Chondrocyte (in vitro differentiated cells): ENCODE data around the gene TBX1. TPM values are rescaled to one million over a fixed set of nuclear protein-coding genes. Genes with fewer than 3 reads are reported as not detected.

Experiments
- DNase-seq: peaks from one replicate; pipeline ENCODE4 v3.0.0; 2021; ENCODE audit warnings: mixed read lengths, low spot score
- H3K27ac Mint-ChIP-seq: one replicate; pipeline ENCODE4 v1.8.0; 2021; ENCODE audit warnings: mild to moderate bottlenecking, moderate library complexity, mixed read lengths; ENCODE audit not compliant: unreplicated experiment
- H3K27me3 Mint-ChIP-seq: 2 replicates; pipeline ENCODE4 v1.8.0; 2021; ENCODE audit warnings: low read depth, mixed read lengths
- H3K36me3 Mint-ChIP-seq: 2 replicates; pipeline ENCODE4 v1.8.0; 2021; ENCODE audit warnings: low read depth, mixed read lengths
- H3K4me1 Mint-ChIP-seq: 2 replicates; pipeline ENCODE4 v1.8.0; 2021; ENCODE audit warnings: low read depth, mild to moderate bottlenecking, mixed read lengths
- H3K4me3 Mint-ChIP-seq: one replicate; pipeline ENCODE4 v1.8.0; 2021; ENCODE audit warnings: mild to moderate bottlenecking, moderate library complexity, mixed read lengths; ENCODE audit not compliant: unreplicated experiment
- H3K9me3 Mint-ChIP-seq: 2 replicates; pipeline ENCODE4 v1.8.0; 2021; ENCODE audit warnings: low read depth, mixed read lengths
- total RNA-seq: library from RNA; stranded (reverse); gene quantifications from 3 replicates; pipeline ENCODE4 v1.2.1, GENCODE V29; 2021
- TF ChIP-seq, protein P1 (sequence below): fragments of 200-600 bp; sonication (generic); IDR thresholded peaks from 2 replicates; pipeline ENCODE4 v1.5.0; 2021; ENCODE audit warnings: antibody characterized with exemption, mild to moderate bottlenecking, moderate library complexity

Gene TBX1
- total RNA-seq, 1 donor from 2014 or later = not detected

DNA sequence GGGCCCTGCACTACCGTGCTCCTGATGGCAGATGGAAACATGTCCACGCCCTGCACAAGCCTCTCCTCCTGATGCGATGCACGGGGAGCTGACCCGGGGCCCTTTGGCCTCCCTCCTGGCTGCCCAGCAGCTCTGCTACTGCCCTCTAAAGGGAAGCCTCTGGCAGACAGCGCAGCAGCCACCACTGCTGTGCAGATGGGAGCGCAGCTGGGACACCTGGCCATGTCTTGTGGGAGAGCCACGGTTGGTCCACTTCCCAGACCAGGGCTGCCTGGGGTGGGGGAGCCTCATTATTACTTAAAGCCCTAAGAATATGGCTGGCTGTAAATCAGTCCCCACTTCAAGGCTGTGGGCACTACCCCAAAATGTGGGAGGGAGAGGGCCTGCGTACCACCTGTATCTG lies 38.3 kb downstream of the TBX1 start:
- Mint-ChIP-seq H3K27me3 (no peaks in the 10 kb centered on the region), H3K36me3 (peaks cover 3% of the 10 kb centered on the region), H3K9me3 (no peaks in the 10 kb centered on the region), H3K4me3 (no peak overlapping the region), H3K27ac (no peak overlapping the region), H3K4me1 (peaks cover 9% of the 10 kb centered on the region)
- TF ChIP-seq, protein P1, sequence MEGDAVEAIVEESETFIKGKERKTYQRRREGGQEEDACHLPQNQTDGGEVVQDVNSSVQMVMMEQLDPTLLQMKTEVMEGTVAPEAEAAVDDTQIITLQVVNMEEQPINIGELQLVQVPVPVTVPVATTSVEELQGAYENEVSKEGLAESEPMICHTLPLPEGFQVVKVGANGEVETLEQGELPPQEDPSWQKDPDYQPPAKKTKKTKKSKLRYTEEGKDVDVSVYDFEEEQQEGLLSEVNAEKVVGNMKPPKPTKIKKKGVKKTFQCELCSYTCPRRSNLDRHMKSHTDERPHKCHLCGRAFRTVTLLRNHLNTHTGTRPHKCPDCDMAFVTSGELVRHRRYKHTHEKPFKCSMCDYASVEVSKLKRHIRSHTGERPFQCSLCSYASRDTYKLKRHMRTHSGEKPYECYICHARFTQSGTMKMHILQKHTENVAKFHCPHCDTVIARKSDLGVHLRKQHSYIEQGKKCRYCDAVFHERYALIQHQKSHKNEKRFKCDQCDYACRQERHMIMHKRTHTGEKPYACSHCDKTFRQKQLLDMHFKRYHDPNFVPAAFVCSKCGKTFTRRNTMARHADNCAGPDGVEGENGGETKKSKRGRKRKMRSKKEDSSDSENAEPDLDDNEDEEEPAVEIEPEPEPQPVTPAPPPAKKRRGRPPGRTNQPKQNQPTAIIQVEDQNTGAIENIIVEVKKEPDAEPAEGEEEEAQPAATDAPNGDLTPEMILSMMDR = no peak
- DNase-seq = peak; percentile 81

DNA sequence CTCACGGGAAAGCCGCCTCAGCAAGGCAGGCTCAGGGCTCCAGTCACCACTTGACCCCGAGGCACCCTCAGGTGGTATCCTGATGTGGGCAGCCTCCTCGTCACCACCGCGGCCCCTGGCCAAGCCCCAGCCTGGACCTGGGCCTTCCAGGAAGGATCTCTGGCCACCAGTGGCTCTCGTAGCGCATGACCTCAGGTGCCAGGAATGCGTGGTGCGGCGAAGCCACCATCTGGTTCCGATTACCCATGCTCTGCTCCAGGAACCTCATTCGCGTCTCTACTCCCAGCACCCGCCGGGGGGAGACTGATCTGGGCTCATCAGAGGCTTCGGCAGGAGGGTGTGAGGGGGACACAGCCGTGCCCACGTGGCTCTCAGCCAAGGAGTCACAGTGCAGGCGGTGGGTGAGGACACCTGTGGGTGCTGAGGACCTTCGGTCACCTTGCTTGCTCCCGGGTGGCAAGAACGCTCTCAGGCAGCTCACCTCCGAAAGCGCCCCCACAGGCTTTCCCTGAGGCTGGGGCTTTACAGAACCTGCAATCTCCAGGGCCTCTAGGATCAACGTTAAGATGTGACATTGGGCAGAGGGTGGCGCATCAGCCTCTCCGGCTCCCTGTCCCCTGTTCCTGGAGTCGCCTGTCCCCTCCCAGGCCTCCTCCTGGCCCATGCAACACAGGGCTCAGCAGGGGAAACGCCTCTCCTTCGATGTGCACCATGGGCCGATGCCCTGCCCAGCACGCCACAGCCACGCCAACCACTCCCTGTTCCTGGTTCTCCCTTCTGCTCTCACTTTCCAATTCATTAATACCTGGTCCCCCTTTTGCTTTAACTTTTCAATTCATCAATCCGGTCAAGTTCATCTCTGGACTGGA lies 39.0 kb downstream of the TBX1 start:
- Mint-ChIP-seq H3K36me3 (peaks cover 3% of the 10 kb centered on the region), H3K9me3 (no peaks in the 10 kb centered on the region), H3K4me3 (no peak overlapping the region), H3K27ac (no peak overlapping the region), H3K27me3 (no peaks in the 10 kb centered on the region), H3K4me1 (peaks cover 9% of the 10 kb centered on the region)
- TF ChIP-seq, protein P1 = peak; percentile 42
- peak; percentile 92 for DNase-seq

DNA sequence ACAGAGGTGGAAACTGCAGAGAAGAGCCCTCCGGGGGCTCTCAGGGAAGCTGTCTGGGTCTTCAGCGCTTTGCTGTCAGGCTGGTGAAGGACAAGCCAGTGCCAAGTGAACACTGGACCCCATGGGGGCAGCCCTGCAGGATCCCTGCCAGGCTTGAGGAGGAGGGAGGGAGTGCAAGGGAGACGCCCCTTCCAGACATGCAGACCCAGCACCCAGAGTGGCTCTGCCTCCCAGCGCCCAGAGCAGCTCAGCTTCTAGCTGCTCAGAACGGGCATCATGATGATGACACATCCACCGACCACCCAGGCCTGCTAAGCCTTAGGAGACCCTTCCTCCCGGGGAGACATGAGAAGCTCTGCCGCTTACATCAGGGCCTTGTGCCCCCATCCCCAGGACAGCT lies 39.7 kb downstream of the TBX1 start:
- Mint-ChIP-seq H3K4me1 (peaks cover 9% of the 10 kb centered on the region), H3K4me3 (no peak overlapping the region), H3K27me3 (no peaks in the 10 kb centered on the region), H3K27ac (no peak overlapping the region), H3K36me3 (peaks cover 3% of the 10 kb centered on the region), H3K9me3 (no peaks in the 10 kb centered on the region)
- TF ChIP-seq, protein P1 = no peak
- peak; percentile 62 for DNase-seq

DNA sequence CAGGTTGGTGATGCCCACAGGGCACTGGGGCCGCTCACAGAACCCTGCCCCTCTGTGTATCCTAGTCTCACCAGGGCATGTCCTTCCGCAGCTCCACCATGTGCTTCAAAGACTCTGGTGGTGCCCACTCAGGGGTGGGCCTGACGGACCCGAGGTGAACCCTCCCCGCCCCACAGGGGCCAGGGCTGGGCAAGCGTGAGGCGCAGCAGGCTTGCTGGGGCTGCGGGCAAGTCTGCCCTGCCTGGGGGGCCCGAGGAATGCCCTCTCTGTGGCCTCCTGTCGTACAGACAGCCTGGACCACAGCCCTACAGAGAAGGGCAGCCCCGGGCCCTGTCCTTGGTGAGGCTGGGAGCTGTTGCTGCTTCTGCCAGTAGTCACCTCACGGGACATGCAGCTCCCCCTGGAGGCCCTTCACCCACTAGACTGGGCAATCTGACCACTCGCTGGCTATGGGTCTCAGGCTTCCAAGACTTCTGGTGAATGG lies 40.2 kb downstream of the TBX1 start:
- peaks cover 9% of the 10 kb centered on the region for H3K4me1 Mint-ChIP-seq
- H3K36me3 Mint-ChIP-seq = peaks cover 3% of the 10 kb centered on the region
- H3K9me3 Mint-ChIP-seq = no peaks in the 10 kb centered on the region
- peak; percentile 85 for DNase-seq
- no peak overlapping the region for H3K27ac Mint-ChIP-seq
- no peak overlapping the region for H3K4me3 Mint-ChIP-seq
- TF ChIP-seq, protein P1 = peak; percentile 67
- H3K27me3 Mint-ChIP-seq = no peaks in the 10 kb centered on the region

DNA sequence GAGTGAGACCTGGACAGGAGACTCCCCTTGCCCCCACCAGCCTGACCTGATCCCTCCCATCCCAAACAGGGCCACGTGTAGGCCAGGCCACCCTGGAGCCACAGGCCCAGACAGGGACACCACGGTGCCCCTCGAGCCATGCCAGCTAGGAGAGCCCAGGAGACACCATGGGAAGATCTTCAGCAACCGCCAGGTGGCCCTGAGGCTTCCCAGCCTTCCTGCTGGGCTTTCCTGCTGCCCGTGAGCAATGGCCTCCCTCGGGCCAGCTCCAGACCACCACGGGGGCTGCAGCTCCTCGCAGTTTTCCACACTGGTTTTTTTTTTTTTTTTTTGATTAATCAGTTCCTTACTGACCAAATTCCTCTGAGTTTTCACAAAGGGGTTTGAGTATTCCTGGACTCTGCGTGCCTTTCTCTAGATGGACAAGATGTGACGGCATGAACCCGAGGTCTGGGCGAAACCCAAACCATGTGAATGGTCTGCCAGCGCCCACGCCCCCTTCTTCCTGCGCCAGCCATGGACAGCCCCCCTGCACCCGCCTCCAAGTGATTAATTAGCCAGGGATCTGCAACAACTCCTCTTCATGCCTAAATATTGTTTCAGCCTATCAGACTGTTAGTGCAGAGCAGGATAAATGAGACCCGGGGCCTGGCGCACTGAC lies 40.9 kb downstream of the TBX1 start:
- TF ChIP-seq, protein P1 = peak; percentile 9
- H3K9me3 Mint-ChIP-seq = no peaks in the 10 kb centered on the region
- DNase-seq = peak; percentile 71
- H3K4me1 Mint-ChIP-seq = peaks cover 15% of the 10 kb centered on the region
- H3K27ac Mint-ChIP-seq = no peak overlapping the region
- peaks cover 3% of the 10 kb centered on the region for H3K36me3 Mint-ChIP-seq
- H3K4me3 Mint-ChIP-seq = no peak overlapping the region
- no peaks in the 10 kb centered on the region for H3K27me3 Mint-ChIP-seq
